Lower lobe of right lung (tissue), 2 donors: ENCODE results near the gene SUPT5H. TPM values are rescaled to one million over a fixed set of nuclear protein-coding genes. Genes with fewer than 3 reads are reported as not detected.

Experiments
- ATAC-seq, 2 donors: fragments of 200-7000 bp; cut with Tn5 transposase; one replicate each; pipeline ENCODE4 v1.9.1; 2020 to 2022; ENCODE audit warnings: mild to moderate bottlenecking in 2 of 2, moderate library complexity in 2 of 2
- DNase-seq: peaks from one replicate; pipeline ENCODE4 v3.0.0-alpha.2; 2020
- H3K27ac ChIP-seq: fragments of 200-600 bp; one replicate; pipeline ENCODE4 v1.8.0; 2022
- H3K27me3 ChIP-seq: fragments of 200-600 bp; one replicate; pipeline ENCODE4 v1.8.0; 2022; ENCODE audit warnings: low read depth
- H3K36me3 ChIP-seq: fragments of 200-600 bp; one replicate; pipeline ENCODE4 v1.8.0; 2022; ENCODE audit warnings: mild to moderate bottlenecking
- H3K4me1 ChIP-seq: fragments of 200-600 bp; one replicate; pipeline ENCODE4 v1.8.0; 2022
- H3K4me3 ChIP-seq: fragments of 200-600 bp; one replicate; pipeline ENCODE4 v1.8.0; 2022; ENCODE audit warnings: mild to moderate bottlenecking
- H3K9me3 ChIP-seq: fragments of 200-600 bp; one replicate; pipeline ENCODE4 v1.8.0; 2022
- CTCF ChIP-seq: fragments of 200-600 bp; IDR thresholded peaks from one replicate; pipeline ENCODE4 v1.8.0; 2022; ENCODE audit warnings: antibody characterized with exemption, mild to moderate bottlenecking
- intact Hi-C: fragments of 100-400 bp; cut with DNase I; formaldehyde crosslinking; loops from one replicate; pipeline ENCODE4 v1.11.0; 2022
- total RNA-seq: library from RNA; stranded (reverse); fragmentation: NEBNext Ultra II Directional; extraction: Animal tissue kit (Norgen Biotek cat#: 25700); gene quantifications from one replicate; pipeline ENCODE4 v1.2.1, GENCODE V29; 2021
- donor health status: DM: no; HTN: yes; CAD: no; lungs with severe emphysema.

Gene SUPT5H
- total RNA-seq, 1 donor from 2014 or later: 108 TPM

DNA sequence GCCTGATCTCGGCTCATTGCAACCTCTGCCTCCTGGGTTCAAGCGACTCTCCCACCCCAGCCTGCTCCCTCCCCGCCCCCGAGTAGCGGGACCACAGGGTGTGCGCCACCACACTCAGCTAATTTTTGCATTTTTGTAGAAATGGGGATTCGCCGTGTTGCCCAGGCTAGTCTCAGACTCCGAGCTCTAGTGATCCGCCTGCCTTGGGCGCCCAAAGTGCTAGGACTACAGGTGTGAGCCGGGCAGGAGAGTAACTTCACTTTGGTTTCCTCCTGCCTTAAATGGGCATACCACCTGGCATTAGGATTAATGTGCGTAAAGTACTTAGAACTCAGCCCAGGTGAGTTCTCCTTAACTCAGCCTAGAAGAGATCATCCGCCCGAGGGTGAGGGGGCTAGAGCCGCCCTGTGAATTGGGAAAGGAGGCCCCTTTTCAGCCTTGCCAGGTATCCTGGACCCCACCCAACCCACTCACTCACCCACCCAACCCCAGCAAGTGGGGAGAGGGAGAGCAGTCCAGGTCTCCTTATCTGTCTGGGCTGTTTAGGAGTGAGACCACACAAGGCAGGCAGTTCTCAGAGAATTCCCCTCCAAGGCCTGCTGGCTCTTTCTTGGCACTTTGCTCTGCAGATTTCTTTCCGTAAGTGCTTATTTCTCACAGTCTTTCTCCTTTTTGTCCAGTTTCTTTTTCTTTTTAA is 40.0 kb upstream of the SUPT5H start:
- peaks cover 16% of the 10 kb centered on the region for H3K36me3 ChIP-seq
- TF ChIP-seq CTCF: no peak
- intact Hi-C loops: no loop called here
- H3K4me3 ChIP-seq: peak overlapping the region; percentile 97
- H3K4me1 ChIP-seq: peaks cover 44% of the 10 kb centered on the region
- H3K27me3 ChIP-seq: no peaks in the 10 kb centered on the region
- H3K27ac ChIP-seq: peak overlapping the region; percentile 100
- H3K9me3 ChIP-seq: no peaks in the 10 kb centered on the region
- DNase-seq (no peak), ATAC-seq (no peak)

DNA sequence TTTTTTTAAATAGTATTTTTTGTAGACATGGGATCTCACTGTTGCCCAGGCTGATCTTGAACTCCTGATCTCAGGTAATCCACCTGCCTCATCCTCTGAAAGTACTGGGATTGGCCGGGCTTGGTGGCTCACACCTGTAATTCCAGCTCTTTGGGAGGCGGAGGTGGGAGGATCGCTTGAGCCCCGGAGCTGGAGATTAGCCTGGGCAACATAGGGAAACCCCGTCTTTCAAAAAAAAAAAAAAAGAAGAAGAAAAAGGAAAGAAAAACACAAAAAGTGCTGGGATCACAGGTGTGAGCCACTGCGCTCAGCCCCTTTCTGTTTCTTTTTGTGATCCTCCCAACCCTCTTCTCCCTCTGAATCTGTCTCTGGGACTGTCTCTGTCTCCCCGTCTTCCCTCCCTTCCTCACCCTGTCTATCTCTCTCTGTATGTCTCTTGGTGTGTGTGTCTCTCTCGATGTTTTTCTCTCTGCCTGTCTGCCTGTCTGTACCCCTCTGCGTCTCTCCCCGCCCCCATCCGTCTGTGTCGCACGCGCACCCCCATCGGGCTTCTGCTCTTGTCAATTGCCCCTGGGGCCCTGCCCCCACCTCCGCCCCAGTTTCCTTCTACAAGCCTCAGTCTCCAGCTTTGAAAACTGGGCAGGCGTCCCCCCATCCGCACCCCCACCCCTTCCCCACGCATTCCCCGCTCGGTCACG is 39.3 kb upstream of the SUPT5H start:
- no peak for ATAC-seq
- Histone ChIP-seq H3K4me3 (peak overlapping the region; percentile 97), H3K36me3 (peaks cover 16% of the 10 kb centered on the region), H3K27me3 (no peaks in the 10 kb centered on the region), H3K27ac (peak overlapping the region; percentile 100), H3K4me1 (peaks cover 46% of the 10 kb centered on the region), H3K9me3 (no peaks in the 10 kb centered on the region)
- DNase-seq: no peak
- intact Hi-C loops: no loop called here
- TF ChIP-seq CTCF: no peak

DNA sequence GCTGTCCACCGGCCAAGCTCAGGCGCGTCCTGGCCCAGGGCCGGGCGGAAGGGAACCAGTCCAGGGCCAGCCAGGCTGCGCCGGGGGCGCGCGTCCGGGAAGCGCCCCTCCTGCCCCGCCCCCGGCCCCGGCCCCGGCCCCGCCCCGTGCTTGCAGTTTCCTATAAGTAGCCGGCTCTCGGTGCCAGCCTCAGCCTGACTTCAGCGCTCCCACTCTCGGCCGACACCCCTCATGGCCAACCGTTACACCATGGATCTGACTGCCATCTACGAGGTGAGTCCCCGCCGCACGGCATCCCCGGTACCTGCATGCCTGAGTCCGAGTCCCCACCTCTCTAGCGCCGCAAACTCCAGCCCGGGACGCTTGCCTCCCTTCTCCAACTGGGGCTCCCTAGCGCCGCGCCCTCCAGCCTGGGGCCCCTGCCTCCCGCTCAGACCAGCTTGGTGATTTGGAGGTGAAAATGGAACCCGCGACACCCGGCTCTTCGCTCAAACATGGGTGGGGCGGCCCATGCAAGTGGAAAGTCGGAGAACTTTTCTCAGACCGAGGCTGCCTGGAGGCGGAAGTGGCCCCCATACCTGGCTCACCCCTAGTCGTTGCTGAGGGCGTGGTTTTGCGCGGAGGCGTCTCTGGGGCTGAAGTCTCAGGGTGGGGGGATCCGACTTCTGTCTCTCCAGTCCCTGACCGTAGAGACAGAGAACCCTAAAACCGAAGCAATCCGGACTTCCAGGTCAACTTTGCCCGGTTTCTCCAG is 38.5 kb upstream of the SUPT5H start, which contains the start of gene ZFP36:
TSS of gene ZFP36 (plus strand) at position 192 of the 754 bp plus-strand sequence. CDS start at position 250, 58 bp downstream.
- H3K9me3 ChIP-seq: no peaks in the 10 kb centered on the region
- no peak for TF ChIP-seq CTCF
- H3K4me3 ChIP-seq: peak within 1 kb of the TSS; percentile 97
- intact Hi-C loops: no loop called here
- H3K36me3 ChIP-seq: peaks cover 16% of the 10 kb centered on the region
- peaks cover 44% of the 10 kb centered on the region for H3K4me1 ChIP-seq
- peak; percentile 28 to 56 for ATAC-seq
- DNase-seq: peak; percentile 92
- peak within 1 kb of the TSS; percentile 100 for H3K27ac ChIP-seq
- no peaks in the 10 kb centered on the region for H3K27me3 ChIP-seq

DNA sequence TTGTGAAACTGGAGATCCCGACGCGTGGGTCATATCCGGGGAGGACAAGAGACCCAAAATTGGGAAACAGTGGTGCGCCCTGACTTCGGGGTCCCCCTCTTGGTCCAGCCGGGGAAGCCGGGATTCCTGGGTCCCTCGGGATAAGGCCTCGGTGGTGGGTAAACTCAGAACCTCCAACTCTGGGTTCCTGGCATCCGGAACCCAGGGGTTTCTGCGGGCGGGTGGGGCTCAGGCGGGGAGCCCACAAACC is 38.0 kb upstream of the SUPT5H start:
- Histone ChIP-seq H3K27ac (peak overlapping the region; percentile 100), H3K9me3 (no peaks in the 10 kb centered on the region), H3K36me3 (peaks cover 16% of the 10 kb centered on the region), H3K4me1 (peaks cover 39% of the 10 kb centered on the region), H3K4me3 (peak overlapping the region; percentile 97), H3K27me3 (no peaks in the 10 kb centered on the region)
- intact Hi-C loops: no loop called here
- TF ChIP-seq CTCF: no peak
- ATAC-seq (no peak), DNase-seq (no peak)

DNA sequence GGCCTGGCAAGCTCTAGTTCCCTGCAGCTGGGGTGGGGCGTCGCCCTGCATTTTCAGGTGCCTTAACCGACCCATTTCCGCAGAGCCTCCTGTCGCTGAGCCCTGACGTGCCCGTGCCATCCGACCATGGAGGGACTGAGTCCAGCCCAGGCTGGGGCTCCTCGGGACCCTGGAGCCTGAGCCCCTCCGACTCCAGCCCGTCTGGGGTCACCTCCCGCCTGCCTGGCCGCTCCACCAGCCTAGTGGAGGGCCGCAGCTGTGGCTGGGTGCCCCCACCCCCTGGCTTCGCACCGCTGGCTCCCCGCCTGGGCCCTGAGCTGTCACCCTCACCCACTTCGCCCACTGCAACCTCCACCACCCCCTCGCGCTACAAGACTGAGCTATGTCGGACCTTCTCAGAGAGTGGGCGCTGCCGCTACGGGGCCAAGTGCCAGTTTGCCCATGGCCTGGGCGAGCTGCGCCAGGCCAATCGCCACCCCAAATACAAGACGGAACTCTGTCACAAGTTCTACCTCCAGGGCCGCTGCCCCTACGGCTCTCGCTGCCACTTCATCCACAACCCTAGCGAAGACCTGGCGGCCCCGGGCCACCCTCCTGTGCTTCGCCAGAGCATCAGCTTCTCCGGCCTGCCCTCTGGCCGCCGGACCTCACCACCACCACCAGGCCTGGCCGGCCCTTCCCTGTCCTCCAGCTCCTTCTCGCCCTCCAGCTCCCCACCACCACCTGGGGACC is 37.6 kb upstream of the SUPT5H start:
- TF ChIP-seq CTCF: no peak
- peaks cover 16% of the 10 kb centered on the region for H3K36me3 ChIP-seq
- H3K4me1 ChIP-seq: peaks cover 35% of the 10 kb centered on the region
- peak overlapping the region; percentile 100 for H3K27ac ChIP-seq
- no peaks in the 10 kb centered on the region for H3K27me3 ChIP-seq
- peak overlapping the region; percentile 97 for H3K4me3 ChIP-seq
- intact Hi-C loops: no loop called here
- no peaks in the 10 kb centered on the region for H3K9me3 ChIP-seq
- DNase-seq: peak; percentile 83
- peak in 1 of 2 donors; percentile 0 for ATAC-seq
